PC-3 (cell line): ENCODE measurements around the gene TAGLN2. TPM values are rescaled to one million over a fixed set of nuclear protein-coding genes. Genes with fewer than 3 reads are reported as not detected.

Experiments used
- ATAC-seq: fragments of 200-7000 bp; cut with Tn5 transposase; 2 replicates; pipeline ENCODE4 v1.9.1; 2020; ENCODE audit warnings: mild to moderate bottlenecking, moderate library complexity
- BruUV-seq: library from RNA; stranded (reverse); fragments of 400-500 nt; replicated peaks from 2 replicates; lab custom pipeline; 2021; lab: Mats Ljungman, UMichigan
- CTCF ChIA-PET: fragments of 300-600 bp; sonication (Branson Sonifier 250); formaldehyde crosslinking; loops from one replicate; lab custom pipeline; 2022; ENCODE audit warnings: antibody characterized with exemption; lab: Charles Lee
- POLR2A ChIA-PET: fragments of 300-600 bp; sonication (Branson Sonifier 250); formaldehyde crosslinking; loops from one replicate; lab custom pipeline; 2022; ENCODE audit warnings: antibody characterized with exemption; ENCODE audit not compliant: unreplicated experiment; lab: Charles Lee
- DNase-seq: peaks from one replicate; pipeline ENCODE4 v3.0.0-alpha.2; 2015
- H2AFZ ChIP-seq: fragments of 300-600 bp; sonication (generic); 2 replicates; pipeline ENCODE4 v1.6.0; 2016; ENCODE audit warnings: antibody characterized with exemption, low read length
- H3F3A ChIP-seq: fragments of 300-600 bp; sonication (generic); one replicate; pipeline ENCODE4 v1.6.0; 2017; ENCODE audit warnings: antibody characterized with exemption, low read length, control low read depth, mild to moderate bottlenecking; ENCODE audit not compliant: unreplicated experiment
- H3K27ac ChIP-seq: fragments of 300-600 bp; sonication (generic); 2 replicates; pipeline ENCODE4 v1.5.1; 2016; ENCODE audit warnings: mild to moderate bottlenecking, low read length
- H3K27me3 ChIP-seq: fragments of 300-600 bp; sonication (generic); 2 replicates; pipeline ENCODE4 v1.6.1; 2016; ENCODE audit warnings: low read length, mixed read lengths
- H3K36me3 ChIP-seq: fragments of 300-600 bp; sonication (generic); 2 replicates; pipeline ENCODE4 v1.6.1; 2016; ENCODE audit warnings: low read depth, mixed run types, low read length, mixed read lengths
- H3K4me1 ChIP-seq: fragments of 300-600 bp; sonication (generic); 2 replicates; pipeline ENCODE4 v1.5.1; 2016; ENCODE audit warnings: low read length; ENCODE audit not compliant: insufficient read depth
- H3K4me2 ChIP-seq: fragments of 300-600 bp; sonication (generic); 2 replicates; pipeline ENCODE4 v1.6.0; 2016; ENCODE audit warnings: low read length
- H3K4me3 ChIP-seq: fragments of 300-600 bp; sonication (generic); 2 replicates; pipeline ENCODE4 v1.5.1; 2016; ENCODE audit warnings: mild to moderate bottlenecking, low read length, mixed read lengths
- H3K79me2 ChIP-seq: fragments of 300-600 bp; sonication (generic); 2 replicates; pipeline ENCODE4 v1.6.1; 2017; ENCODE audit warnings: low read length, mixed read lengths
- H3K9ac ChIP-seq: fragments of 300-600 bp; sonication (generic); 2 replicates; pipeline ENCODE4 v1.6.0; 2016; ENCODE audit warnings: mild to moderate bottlenecking, low read length
- H3K9me2 ChIP-seq: fragments of 300-600 bp; sonication (generic); replicated peaks from 2 replicates; pipeline ENCODE4 v1.6.1; 2016; ENCODE audit warnings: mixed run types, low read length, mixed read lengths
- H3K9me3 ChIP-seq: fragments of 300-600 bp; sonication (generic); 2 replicates; pipeline ENCODE4 v1.6.1; 2016; ENCODE audit warnings: low read length, mixed read lengths
- H4K20me1 ChIP-seq: fragments of 300-600 bp; sonication (generic); 2 replicates; pipeline ENCODE4 v1.6.1; 2016; ENCODE audit warnings: low read length, mixed read lengths
- EZH2 ChIP-seq: fragments of 300-600 bp; sonication (generic); IDR thresholded peaks from one replicate; pipeline ENCODE4 v1.6.1; 2017; ENCODE audit warnings: antibody characterized with exemption, mild to moderate bottlenecking, low read length; ENCODE audit not compliant: unreplicated experiment
- EZH2phosphoT487 ChIP-seq: fragments of 300-600 bp; sonication (generic); IDR thresholded peaks from 2 replicates; pipeline ENCODE4 v1.6.1; 2018; ENCODE audit warnings: mild to moderate bottlenecking, antibody characterized with exemption, low read length, borderline replicate concordance
- intact Hi-C: fragments of 100-400 bp; cut with micrococcal nuclease; formaldehyde crosslinking; loops from 2 replicates; pipeline ENCODE4 v1.9.0; 2023
- total RNA-seq: library from RNA; depleted of rRNA; stranded (reverse); fragments of >200 nt; gene quantifications from 2 replicates; pipeline ENCODE4 v1.2.3, GENCODE V29; 2014
- TF ChIP-seq, protein P1 (sequence below): fragments of 300-600 bp; sonication (generic); conservative IDR thresholded peaks from 2 replicates; pipeline ENCODE4 v1.5.1; 2017; ENCODE audit warnings: antibody characterized with exemption, low read depth, mild to moderate bottlenecking, low read length

TAGLN2 gene
- total RNA-seq, 1 experiment from 2014 or later = 1,584 TPM

- TF ChIP-seq EZH2phosphoT487 (no peak), EZH2 (no peak)
- TF ChIP-seq, protein P1, sequence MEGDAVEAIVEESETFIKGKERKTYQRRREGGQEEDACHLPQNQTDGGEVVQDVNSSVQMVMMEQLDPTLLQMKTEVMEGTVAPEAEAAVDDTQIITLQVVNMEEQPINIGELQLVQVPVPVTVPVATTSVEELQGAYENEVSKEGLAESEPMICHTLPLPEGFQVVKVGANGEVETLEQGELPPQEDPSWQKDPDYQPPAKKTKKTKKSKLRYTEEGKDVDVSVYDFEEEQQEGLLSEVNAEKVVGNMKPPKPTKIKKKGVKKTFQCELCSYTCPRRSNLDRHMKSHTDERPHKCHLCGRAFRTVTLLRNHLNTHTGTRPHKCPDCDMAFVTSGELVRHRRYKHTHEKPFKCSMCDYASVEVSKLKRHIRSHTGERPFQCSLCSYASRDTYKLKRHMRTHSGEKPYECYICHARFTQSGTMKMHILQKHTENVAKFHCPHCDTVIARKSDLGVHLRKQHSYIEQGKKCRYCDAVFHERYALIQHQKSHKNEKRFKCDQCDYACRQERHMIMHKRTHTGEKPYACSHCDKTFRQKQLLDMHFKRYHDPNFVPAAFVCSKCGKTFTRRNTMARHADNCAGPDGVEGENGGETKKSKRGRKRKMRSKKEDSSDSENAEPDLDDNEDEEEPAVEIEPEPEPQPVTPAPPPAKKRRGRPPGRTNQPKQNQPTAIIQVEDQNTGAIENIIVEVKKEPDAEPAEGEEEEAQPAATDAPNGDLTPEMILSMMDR = no peak
- no peak for DNase-seq
- peaks cover 99% of the 10 kb centered on the region for H3K4me1 ChIP-seq
- no peaks in the 10 kb centered on the region for H3K27me3 ChIP-seq
- H4K20me1 ChIP-seq = peaks cover 60% of the 10 kb centered on the region
- ChIA-PET POLR2A (interaction anchor here (0.6 kb wide), 1 partner anchor 32 kb away, joined by 9 read pairs; no protein-coding TSS in a partner anchor), CTCF (no interaction called here)
- no peaks in the 10 kb centered on the region for H3K9me3 ChIP-seq
- peaks cover 66% of the 10 kb centered on the region for H3K79me2 ChIP-seq
- no peak for ATAC-seq
- peaks cover 65% of the 10 kb centered on the region for H3K36me3 ChIP-seq
- BruUV-seq = TSS peak; percentile 9
- H3F3A ChIP-seq = peaks cover 19% of the 10 kb centered on the region
- intact Hi-C loops = no loop called here
- H3K4me3 ChIP-seq = no peak overlapping the region
- H3K9me2 ChIP-seq = no peaks in the 10 kb centered on the region
- no peak overlapping the region for H2AFZ ChIP-seq
- H3K4me2 ChIP-seq = peak overlapping the region; percentile 11; the same call in 1 of the 2 replicates
- no peak overlapping the region for H3K9ac ChIP-seq
- H3K27ac ChIP-seq = peak overlapping the region; percentile 98; the same call in 1 of the 2 replicates
Observed at GRCh38 chr1:159918352-159919200, 6.7 kb downstream of the TAGLN2 start.

DNA sequence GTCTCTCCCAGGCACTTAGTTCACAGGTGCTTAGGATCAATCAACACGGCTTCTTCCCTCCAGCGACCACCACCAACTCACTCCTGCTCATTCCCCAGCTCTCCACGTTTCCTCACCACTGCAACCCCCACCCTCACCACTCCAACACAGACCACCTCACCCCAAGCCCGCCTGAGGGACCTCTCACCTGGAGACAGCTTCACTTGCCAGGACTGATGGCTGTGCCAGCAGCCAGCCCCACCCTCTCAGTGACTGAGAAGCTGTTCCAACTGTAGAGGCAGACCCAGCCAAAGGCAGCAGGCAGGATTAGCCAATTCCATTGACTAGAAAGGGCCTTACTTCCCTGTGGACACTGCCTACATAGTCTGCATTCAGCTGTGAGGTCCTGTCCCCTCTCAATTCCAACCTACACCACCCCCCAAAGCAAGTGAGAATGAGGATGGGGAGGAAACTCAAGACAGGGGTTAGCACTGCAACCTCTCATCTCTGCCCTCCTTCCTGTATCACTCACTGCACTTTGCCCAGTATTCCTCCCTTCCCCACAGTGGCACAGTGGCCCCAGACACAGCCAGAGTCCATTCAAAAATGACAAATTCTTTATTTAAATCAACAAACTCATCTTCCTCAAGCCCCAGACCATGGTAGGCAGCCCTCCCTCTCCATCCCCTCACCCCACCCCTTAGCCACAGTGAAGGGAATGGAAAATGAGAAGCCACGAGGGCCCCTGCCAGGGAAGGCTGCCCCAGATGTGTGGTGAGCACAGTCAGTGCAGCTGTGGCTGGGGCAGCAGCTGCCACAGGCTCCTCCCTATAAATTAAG, 7.6 kb downstream of the TAGLN2 start:
- peaks cover 60% of the 10 kb centered on the region for H3K79me2 ChIP-seq
- no peaks in the 10 kb centered on the region for H3K9me2 ChIP-seq
- no peaks in the 10 kb centered on the region for H3K9me3 ChIP-seq
- peaks cover 51% of the 10 kb centered on the region for H4K20me1 ChIP-seq
- H3K27me3 ChIP-seq = no peaks in the 10 kb centered on the region
- H3K4me1 ChIP-seq = peaks cover 99% of the 10 kb centered on the region
- peaks cover 25% of the 10 kb centered on the region for H3F3A ChIP-seq
- no peak overlapping the region for H3K4me3 ChIP-seq
- H2AFZ ChIP-seq = no peak overlapping the region
- CTCF ChIA-PET = no interaction called here
- BruUV-seq = no TSS peak
- intact Hi-C loops = no loop called here
- H3K36me3 ChIP-seq = peaks cover 62% of the 10 kb centered on the region
- TF ChIP-seq EZH2 (no peak), EZH2phosphoT487 (no peak)
- TF ChIP-seq, protein P1 = no peak
- H3K27ac ChIP-seq = peak overlapping the region; percentile 98
- no peak overlapping the region for H3K9ac ChIP-seq
- ATAC-seq (no peak), DNase-seq (peak; percentile 31)
- peak overlapping the region; percentile 36 for H3K4me2 ChIP-seq
- POLR2A ChIA-PET = no interaction called here
